ENCODE results near the gene NUAK1.

GRCh38 chr12:106147956-106148355, 9.2 kb upstream of the NUAK1 start:
- TF ChIP-seq, protein P1, sequence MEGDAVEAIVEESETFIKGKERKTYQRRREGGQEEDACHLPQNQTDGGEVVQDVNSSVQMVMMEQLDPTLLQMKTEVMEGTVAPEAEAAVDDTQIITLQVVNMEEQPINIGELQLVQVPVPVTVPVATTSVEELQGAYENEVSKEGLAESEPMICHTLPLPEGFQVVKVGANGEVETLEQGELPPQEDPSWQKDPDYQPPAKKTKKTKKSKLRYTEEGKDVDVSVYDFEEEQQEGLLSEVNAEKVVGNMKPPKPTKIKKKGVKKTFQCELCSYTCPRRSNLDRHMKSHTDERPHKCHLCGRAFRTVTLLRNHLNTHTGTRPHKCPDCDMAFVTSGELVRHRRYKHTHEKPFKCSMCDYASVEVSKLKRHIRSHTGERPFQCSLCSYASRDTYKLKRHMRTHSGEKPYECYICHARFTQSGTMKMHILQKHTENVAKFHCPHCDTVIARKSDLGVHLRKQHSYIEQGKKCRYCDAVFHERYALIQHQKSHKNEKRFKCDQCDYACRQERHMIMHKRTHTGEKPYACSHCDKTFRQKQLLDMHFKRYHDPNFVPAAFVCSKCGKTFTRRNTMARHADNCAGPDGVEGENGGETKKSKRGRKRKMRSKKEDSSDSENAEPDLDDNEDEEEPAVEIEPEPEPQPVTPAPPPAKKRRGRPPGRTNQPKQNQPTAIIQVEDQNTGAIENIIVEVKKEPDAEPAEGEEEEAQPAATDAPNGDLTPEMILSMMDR (IDR thresholded peaks at IDR 0.05) = no peak
- TF ChIP-seq POLR2A (IDR thresholded peaks at IDR 0.05) (no peak), POLR2AphosphoS5 (IDR thresholded peaks at IDR 0.05) (no peak), EP300 (IDR thresholded peaks at IDR 0.05) (no peak)
